Measurements from ENCODE around the gene USP20.

Gene USP20

DNA sequence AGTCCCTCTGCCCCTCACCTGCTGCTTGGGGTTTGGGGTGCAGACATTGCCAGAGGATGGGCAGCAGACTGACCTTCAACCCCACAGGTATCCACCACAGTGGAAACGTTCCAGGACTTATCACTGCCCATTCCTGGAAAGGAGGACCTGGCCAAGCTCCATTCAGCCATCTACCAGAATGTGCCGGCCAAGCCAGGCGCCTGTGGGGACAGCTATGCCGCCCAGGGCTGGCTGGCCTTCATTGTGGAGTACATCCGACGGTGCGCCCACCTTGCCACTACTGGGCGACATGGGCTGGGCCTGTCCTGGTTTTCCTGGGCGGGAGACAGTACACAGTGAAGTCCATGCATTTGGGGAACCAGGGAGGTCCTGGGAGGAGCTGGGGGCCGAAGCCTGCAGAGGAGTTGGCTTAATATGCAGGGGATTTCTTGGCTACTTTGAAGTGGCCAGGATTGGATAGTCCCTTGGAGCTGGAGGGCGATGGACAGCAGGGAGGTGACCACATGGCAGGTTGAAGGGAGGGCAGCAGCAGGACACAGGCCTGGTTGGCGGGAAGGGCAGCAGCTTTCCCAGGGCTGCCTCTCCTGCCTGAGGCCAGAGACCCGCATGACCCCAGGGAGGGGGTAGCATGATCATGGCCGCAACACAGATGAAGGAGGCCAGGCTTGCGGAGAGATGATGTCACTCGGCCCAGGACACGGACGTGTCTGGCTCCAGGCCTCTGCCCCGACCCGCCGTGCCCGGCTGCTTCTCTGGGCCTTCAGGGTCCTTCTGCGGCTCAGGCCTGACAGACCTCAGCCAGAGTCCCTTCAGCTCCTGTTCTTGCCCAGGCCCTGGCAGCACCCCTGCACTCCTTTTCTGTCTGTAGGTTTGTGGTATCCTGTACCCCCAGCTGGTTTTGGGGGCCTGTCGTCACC lies 34.6 kb downstream of the USP20 start:
- no peak overlapping the region for H3K4me3 ChIP-seq (ENCODE audit: low read depth, low read length)
- TF ChIP-seq, protein P1, sequence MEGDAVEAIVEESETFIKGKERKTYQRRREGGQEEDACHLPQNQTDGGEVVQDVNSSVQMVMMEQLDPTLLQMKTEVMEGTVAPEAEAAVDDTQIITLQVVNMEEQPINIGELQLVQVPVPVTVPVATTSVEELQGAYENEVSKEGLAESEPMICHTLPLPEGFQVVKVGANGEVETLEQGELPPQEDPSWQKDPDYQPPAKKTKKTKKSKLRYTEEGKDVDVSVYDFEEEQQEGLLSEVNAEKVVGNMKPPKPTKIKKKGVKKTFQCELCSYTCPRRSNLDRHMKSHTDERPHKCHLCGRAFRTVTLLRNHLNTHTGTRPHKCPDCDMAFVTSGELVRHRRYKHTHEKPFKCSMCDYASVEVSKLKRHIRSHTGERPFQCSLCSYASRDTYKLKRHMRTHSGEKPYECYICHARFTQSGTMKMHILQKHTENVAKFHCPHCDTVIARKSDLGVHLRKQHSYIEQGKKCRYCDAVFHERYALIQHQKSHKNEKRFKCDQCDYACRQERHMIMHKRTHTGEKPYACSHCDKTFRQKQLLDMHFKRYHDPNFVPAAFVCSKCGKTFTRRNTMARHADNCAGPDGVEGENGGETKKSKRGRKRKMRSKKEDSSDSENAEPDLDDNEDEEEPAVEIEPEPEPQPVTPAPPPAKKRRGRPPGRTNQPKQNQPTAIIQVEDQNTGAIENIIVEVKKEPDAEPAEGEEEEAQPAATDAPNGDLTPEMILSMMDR (IDR thresholded peaks at IDR 0.05; ENCODE audit: low read depth, low read length) = no peak

DNA sequence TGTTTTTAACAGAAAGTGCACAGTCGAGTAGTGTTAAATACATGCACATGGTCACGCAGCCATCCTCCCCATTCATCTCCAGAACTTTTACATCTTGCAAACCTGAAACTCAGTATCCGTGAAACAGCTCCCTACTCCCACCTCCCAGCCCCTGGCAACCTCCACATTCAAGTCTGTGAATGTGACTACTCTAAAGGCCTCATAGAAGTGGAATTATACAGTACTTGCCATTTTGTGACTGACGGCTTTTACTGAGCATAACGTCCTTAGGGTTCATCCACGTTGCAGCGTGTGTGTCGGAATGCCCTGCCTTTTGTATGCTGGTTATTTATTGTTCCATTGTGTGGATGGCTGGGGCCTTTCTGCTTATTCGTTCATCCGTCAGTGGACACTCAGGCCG lies 35.8 kb downstream of the USP20 start:
- no peak overlapping the region for H3K4me3 ChIP-seq (ENCODE audit: low read depth, low read length)
- TF ChIP-seq, protein P1 (IDR thresholded peaks at IDR 0.05; ENCODE audit: low read depth, low read length) = no peak

DNA sequence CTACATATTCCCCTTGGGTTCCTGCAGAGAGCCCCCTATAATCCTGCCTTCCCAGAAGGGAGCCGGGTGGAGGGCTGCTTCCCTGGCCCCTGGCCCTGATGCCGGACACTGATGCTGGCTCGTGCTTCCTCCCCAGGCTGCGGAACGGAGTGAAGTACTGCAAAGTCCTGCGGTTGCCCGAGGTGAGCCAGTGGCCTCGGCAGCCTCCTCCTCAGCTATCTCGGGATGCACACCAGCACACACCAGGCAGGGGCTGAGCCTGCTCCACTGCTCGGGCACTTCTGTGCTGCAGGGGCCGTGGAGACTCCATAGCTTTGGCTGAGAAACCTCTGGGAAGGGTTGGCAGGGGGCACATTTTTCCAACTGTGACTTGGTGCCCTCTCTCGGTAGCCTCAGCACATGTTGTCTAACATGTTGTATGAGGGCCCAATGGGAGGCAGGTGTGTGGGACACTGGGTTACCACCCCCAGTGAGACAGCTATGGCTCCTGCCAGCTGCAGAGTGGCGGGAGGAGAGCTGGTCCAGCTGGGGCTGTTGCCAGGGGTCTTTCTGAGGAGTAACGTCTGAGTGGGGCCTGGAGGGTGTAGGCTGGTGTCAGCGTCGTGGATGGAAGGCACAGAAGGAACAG lies 38.4 kb downstream of the USP20 start:
- TF ChIP-seq, protein P1 (IDR thresholded peaks at IDR 0.05; ENCODE audit: low read depth, low read length) = no peak
- H3K4me3 ChIP-seq (ENCODE audit: low read depth, low read length) = no peak overlapping the region

DNA sequence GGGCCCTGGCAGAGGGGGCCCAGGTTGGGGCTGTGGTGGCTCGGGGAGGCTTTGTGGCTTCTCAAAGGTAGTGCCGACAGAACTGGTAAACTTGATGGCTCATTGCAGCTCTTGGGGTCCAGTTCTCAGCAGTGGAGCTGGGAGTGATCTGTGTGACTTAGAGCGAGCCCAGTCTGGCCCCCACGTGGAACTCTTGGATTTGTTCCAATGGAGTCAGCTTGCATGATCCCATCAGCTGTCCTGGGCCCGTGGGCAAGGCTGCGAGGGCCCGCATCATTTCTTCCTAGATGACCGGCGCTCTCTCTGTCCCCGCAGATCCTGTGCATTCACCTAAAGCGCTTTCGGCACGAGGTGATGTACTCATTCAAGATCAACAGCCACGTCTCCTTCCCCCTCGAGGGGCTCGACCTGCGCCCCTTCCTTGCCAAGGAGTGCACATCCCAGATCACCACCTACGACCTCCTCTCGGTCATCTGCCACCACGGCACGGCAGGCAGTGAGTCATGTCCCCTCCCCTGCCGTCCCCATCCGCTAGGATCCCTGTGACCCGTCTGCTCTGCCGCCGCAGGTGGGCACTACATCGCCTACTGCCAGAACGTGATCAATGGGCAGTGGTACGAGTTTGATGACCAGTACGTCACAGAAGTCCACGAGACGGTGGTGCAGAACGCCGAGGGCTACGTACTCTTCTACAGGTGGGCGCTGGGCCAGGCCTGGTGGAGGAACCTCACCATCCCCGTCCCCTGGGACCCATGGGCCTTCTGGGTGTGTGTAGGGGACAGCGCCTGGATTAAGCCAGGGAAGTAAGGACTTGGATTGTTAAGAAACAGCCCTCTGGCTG lies 39.2 kb downstream of the USP20 start:
- TF ChIP-seq, protein P1 (IDR thresholded peaks at IDR 0.05; ENCODE audit: low read depth, low read length) = no peak
- H3K4me3 ChIP-seq (ENCODE audit: low read depth, low read length) = no peak overlapping the region

DNA sequence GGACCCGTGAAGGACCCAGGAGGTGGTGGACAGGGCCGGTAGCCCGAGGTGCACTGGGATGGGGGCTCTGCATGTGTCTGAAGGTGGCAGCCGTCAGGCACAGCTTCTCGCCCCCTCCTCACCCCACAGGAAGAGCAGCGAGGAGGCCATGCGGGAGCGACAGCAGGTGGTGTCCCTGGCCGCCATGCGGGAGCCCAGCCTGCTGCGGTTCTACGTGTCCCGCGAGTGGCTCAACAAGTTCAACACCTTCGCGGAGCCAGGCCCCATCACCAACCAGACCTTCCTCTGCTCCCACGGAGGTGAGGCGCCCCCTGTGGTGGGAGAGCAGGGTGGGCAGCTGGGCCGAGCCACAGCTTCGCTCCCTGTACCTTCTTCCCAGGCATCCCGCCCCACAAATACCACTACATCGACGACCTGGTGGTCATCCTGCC lies 39.9 kb downstream of the USP20 start:
- H3K4me3 ChIP-seq (ENCODE audit: low read depth, low read length) = no peak overlapping the region
- TF ChIP-seq, protein P1 (IDR thresholded peaks at IDR 0.05; ENCODE audit: low read depth, low read length) = no peak

DNA sequence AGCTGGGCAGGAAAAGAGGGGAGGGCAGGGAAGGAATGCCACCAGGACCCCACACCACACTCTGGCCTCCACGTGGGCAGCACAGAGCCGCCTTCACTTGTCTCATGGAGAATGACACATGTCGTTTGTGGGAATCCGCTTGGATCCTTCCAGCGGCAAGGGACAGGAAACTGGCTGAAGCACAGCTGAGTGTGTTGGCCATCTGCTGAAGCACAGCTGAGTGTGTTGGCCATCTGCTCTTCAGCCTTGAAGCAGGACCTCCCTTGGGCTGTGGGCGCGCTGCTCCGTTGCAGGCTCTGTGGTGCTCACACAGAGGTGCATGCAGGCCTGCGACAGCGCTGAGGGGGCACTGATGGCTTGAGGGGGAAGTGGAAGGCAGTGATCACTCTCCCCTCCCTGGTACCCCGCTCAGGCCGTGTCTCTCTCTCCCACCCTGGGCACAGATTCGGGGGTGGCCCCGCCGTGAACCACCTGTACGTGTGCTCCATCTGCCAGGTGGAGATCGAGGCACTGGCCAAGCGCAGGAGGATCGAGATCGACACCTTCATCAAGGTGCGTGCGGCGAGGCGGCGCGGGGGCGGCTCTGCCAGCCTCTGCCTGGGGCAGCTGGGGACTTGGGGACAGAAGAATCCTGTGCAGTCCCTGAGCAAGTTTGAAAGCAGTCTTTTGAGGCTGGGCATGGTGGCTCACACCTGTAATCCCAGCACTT lies 40.6 kb downstream of the USP20 start:
- TF ChIP-seq, protein P1 (IDR thresholded peaks at IDR 0.05; ENCODE audit: low read depth, low read length) = no peak
- H3K4me3 ChIP-seq (ENCODE audit: low read depth, low read length) = no peak overlapping the region
